Astrocyte of the spinal cord (primary cell): ENCODE results near the gene CAPN14.

ENCODE experiments used
- DNase-seq: peaks from one replicate; pipeline ENCODE4 v3.0.0; 2011; ENCODE audit warnings: low read depth, low spot score
- H3K4me3 ChIP-seq: 2 replicates; pipeline ENCODE4 v1.5.1; 2011; ENCODE audit warnings: low read depth, mild to moderate bottlenecking, low read length, moderate library complexity
- in situ Hi-C: cut with HindIII; loops from 2 replicates; pipeline ENCODE4 v1.10.0; 2017; ENCODE audit warnings: low sequenced_read_pairs
- TF ChIP-seq, protein P1 (sequence below): IDR thresholded peaks from 2 replicates; pipeline ENCODE4 v1.5.1; 2012; ENCODE audit warnings: low read depth, mild to moderate bottlenecking, low read length, inconsistent platforms

Gene CAPN14

DNA sequence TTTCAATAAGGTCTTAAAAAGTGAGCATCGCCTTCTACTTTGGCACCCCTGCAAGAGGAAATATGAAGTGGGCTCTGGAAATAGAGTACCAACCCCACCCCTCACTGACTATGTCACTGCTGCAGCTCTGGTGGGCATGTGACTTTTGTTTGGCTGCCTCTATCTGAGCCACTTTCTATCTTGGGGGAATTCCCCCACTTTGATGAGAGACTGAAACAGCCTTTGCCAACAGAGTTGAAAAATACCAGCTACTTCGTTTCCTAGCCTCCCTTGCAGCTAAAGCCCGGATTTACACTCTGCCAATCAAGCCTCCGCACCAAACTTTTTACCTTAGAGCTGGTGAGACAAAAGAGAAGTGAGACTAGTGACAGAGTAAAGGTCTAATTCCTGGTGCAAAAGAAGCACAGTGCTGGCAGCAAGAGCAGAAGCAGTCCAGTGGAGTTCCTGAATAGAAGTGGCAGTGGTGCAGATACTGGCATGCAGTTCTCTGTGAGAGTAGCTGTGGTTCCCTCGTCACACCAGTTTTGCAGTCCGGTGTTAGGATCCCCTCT, 67.1 kb downstream of the CAPN14 start:
- in situ Hi-C loops, result no loop called here
- TF ChIP-seq, protein P1, sequence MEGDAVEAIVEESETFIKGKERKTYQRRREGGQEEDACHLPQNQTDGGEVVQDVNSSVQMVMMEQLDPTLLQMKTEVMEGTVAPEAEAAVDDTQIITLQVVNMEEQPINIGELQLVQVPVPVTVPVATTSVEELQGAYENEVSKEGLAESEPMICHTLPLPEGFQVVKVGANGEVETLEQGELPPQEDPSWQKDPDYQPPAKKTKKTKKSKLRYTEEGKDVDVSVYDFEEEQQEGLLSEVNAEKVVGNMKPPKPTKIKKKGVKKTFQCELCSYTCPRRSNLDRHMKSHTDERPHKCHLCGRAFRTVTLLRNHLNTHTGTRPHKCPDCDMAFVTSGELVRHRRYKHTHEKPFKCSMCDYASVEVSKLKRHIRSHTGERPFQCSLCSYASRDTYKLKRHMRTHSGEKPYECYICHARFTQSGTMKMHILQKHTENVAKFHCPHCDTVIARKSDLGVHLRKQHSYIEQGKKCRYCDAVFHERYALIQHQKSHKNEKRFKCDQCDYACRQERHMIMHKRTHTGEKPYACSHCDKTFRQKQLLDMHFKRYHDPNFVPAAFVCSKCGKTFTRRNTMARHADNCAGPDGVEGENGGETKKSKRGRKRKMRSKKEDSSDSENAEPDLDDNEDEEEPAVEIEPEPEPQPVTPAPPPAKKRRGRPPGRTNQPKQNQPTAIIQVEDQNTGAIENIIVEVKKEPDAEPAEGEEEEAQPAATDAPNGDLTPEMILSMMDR, result no peak
- no peak overlapping the region for H3K4me3 ChIP-seq
- DNase-seq, result no peak

DNA sequence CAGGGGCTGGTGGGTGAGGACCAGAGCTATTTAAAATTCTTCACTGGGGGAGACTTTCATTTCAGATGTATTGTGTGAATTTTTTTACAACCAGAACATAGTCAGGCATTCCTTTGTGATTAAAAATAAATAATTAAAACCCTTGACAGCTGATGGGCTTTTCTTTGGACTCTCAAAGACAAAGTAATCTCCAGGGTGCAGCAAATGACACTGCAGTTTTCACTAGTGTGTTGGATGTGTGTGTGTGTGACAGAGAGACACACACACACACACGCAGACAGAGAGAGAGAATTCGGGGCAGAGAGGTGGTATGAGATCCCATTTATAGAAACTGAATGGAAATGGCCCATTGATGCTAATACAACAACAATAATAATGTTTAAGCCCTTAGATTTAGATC, 68.8 kb downstream of the CAPN14 start:
- in situ Hi-C loops, result no loop called here
- DNase-seq, result no peak
- TF ChIP-seq, protein P1, result no peak
- no peak overlapping the region for H3K4me3 ChIP-seq

DNA sequence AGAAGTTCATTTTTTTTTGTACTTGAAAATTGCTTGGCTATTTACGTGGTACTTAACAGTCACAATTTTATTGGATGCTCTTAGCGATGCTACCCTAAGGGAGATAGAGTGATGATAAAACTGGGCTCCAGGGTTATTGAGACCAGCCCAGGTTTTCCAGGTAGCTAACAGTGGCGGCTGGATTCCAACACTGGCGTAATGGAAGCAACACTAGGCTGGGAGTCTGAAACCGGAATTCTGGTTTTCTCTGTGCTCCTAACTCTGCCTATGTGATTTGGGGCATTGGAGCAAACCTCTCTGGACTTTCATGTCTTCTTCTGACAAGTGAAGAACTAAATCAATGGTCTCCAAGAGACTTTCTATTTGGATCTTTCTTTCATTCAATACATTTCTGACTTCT, 69.7 kb downstream of the CAPN14 start:
- no peak overlapping the region for H3K4me3 ChIP-seq
- in situ Hi-C loops, result no loop called here
- DNase-seq, result no peak
- TF ChIP-seq, protein P1, result no peak

DNA sequence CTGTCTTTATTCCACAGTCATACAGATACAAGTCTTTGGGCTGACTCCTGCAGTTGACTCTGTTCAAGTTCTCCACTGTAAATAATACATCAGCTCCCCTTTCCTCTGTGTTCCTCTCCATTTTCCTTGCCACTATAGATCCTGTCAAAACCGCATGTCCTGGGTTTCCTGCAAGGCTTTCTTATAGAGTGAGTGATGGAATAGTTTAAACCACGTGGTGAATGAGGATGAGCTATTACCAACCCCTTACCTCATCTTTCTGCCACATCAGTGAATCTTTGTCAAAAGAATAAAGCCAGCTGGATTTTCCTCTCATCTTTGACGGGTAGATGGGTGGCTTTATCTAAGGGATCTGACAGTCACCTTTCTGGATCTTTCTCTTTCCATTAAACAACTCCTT, 75.2 kb downstream of the CAPN14 start:
- no peak for DNase-seq
- in situ Hi-C loops, result no loop called here
- no peak overlapping the region for H3K4me3 ChIP-seq
- TF ChIP-seq, protein P1, result no peak

DNA sequence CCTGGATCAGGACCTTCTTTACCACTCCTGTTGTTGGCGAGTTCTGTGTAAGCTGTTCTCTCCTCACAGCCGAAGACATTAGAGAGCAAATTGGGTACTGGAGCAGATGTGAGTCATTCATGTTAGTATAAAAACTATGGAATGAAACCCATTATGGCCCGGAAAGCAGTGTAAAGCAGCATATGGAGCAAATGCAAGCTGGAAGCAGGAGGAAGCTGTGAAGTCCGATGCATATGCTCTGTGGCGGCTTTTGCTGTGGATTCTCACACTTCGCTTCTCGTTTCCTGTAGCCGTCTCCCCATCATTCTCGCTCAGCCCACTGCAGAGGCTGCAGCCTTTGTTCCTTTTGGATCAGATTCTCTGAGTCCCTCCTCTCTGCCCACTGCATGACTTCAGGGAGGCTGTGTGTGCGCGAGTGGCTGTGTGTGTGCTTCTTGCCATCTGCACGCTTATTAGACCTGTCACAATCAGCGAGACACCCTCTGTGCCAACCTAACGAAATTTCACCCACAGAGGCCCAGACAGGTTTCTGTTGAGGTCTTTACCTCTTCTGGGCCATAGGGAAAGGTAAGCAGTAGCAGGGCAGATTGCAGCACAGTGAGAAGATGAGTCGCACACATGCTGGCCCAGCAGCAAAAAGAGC, 75.8 kb downstream of the CAPN14 start:
- in situ Hi-C loops, result no loop called here
- DNase-seq, result no peak
- no peak overlapping the region for H3K4me3 ChIP-seq
- TF ChIP-seq, protein P1, result no peak

DNA sequence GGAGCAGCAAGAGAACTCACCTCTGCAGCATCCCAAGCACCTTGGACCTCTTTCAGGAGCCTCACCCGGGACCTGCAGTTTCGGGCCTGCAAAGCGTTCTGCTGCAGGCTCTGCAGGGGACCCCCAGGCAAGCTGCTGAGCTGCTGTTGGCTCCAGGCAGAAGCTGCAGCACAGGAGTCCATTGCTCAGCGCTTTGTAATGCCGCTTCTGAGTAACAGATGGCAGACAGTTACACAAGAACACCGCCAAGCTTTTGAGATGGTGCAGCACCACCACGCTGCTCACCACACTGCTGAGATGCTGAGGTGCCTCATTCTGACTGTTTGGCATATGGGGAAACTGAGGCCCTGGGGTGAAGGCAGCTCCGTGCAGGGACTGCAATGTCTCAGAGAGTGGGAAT, 77.2 kb downstream of the CAPN14 start:
- DNase-seq, result no peak
- in situ Hi-C loops, result no loop called here

More for the DNA sequence above, 77.2 kb downstream of the CAPN14 start:
- no peak overlapping the region for H3K4me3 ChIP-seq
- TF ChIP-seq, protein P1, result no peak
